PC-3 (cell line): ENCODE results near the gene ACOXL. TPM values are rescaled to one million over a fixed set of nuclear protein-coding genes. Genes with fewer than 3 reads are reported as not detected.

Source experiments
- ATAC-seq: fragments of 200-7000 bp; cut with Tn5 transposase; 2 replicates; pipeline ENCODE4 v1.9.1; 2020; ENCODE audit warnings: mild to moderate bottlenecking, moderate library complexity
- BruUV-seq: library from RNA; stranded (reverse); fragments of 400-500 nt; replicated peaks from 2 replicates; lab custom pipeline; 2021; lab: Mats Ljungman, UMichigan
- CTCF ChIA-PET: fragments of 300-600 bp; sonication (Branson Sonifier 250); formaldehyde crosslinking; loops from one replicate; lab custom pipeline; 2022; ENCODE audit warnings: antibody characterized with exemption; lab: Charles Lee
- POLR2A ChIA-PET: fragments of 300-600 bp; sonication (Branson Sonifier 250); formaldehyde crosslinking; loops from one replicate; lab custom pipeline; 2022; ENCODE audit warnings: antibody characterized with exemption; ENCODE audit not compliant: unreplicated experiment; lab: Charles Lee
- DNase-seq: peaks from one replicate; pipeline ENCODE4 v3.0.0-alpha.2; 2015
- H2AFZ ChIP-seq: fragments of 300-600 bp; sonication (generic); 2 replicates; pipeline ENCODE4 v1.6.0; 2016; ENCODE audit warnings: antibody characterized with exemption, low read length
- H3F3A ChIP-seq: fragments of 300-600 bp; sonication (generic); one replicate; pipeline ENCODE4 v1.6.0; 2017; ENCODE audit warnings: antibody characterized with exemption, low read length, control low read depth, mild to moderate bottlenecking; ENCODE audit not compliant: unreplicated experiment
- H3K27ac ChIP-seq: fragments of 300-600 bp; sonication (generic); 2 replicates; pipeline ENCODE4 v1.5.1; 2016; ENCODE audit warnings: mild to moderate bottlenecking, low read length
- H3K27me3 ChIP-seq: fragments of 300-600 bp; sonication (generic); 2 replicates; pipeline ENCODE4 v1.6.1; 2016; ENCODE audit warnings: low read length, mixed read lengths
- H3K36me3 ChIP-seq: fragments of 300-600 bp; sonication (generic); 2 replicates; pipeline ENCODE4 v1.6.1; 2016; ENCODE audit warnings: low read depth, mixed run types, low read length, mixed read lengths
- H3K4me1 ChIP-seq: fragments of 300-600 bp; sonication (generic); 2 replicates; pipeline ENCODE4 v1.5.1; 2016; ENCODE audit warnings: low read length; ENCODE audit not compliant: insufficient read depth
- H3K4me2 ChIP-seq: fragments of 300-600 bp; sonication (generic); 2 replicates; pipeline ENCODE4 v1.6.0; 2016; ENCODE audit warnings: low read length
- H3K4me3 ChIP-seq: fragments of 300-600 bp; sonication (generic); 2 replicates; pipeline ENCODE4 v1.5.1; 2016; ENCODE audit warnings: mild to moderate bottlenecking, low read length, mixed read lengths
- H3K79me2 ChIP-seq: fragments of 300-600 bp; sonication (generic); 2 replicates; pipeline ENCODE4 v1.6.1; 2017; ENCODE audit warnings: low read length, mixed read lengths
- H3K9ac ChIP-seq: fragments of 300-600 bp; sonication (generic); 2 replicates; pipeline ENCODE4 v1.6.0; 2016; ENCODE audit warnings: mild to moderate bottlenecking, low read length
- H3K9me2 ChIP-seq: fragments of 300-600 bp; sonication (generic); replicated peaks from 2 replicates; pipeline ENCODE4 v1.6.1; 2016; ENCODE audit warnings: mixed run types, low read length, mixed read lengths
- H3K9me3 ChIP-seq: fragments of 300-600 bp; sonication (generic); 2 replicates; pipeline ENCODE4 v1.6.1; 2016; ENCODE audit warnings: low read length, mixed read lengths
- H4K20me1 ChIP-seq: fragments of 300-600 bp; sonication (generic); 2 replicates; pipeline ENCODE4 v1.6.1; 2016; ENCODE audit warnings: low read length, mixed read lengths
- EZH2 ChIP-seq: fragments of 300-600 bp; sonication (generic); IDR thresholded peaks from one replicate; pipeline ENCODE4 v1.6.1; 2017; ENCODE audit warnings: antibody characterized with exemption, mild to moderate bottlenecking, low read length; ENCODE audit not compliant: unreplicated experiment
- EZH2phosphoT487 ChIP-seq: fragments of 300-600 bp; sonication (generic); IDR thresholded peaks from 2 replicates; pipeline ENCODE4 v1.6.1; 2018; ENCODE audit warnings: mild to moderate bottlenecking, antibody characterized with exemption, low read length, borderline replicate concordance
- intact Hi-C: fragments of 100-400 bp; cut with micrococcal nuclease; formaldehyde crosslinking; loops from 2 replicates; pipeline ENCODE4 v1.9.0; 2023
- total RNA-seq: library from RNA; depleted of rRNA; stranded (reverse); fragments of >200 nt; gene quantifications from 2 replicates; pipeline ENCODE4 v1.2.3, GENCODE V29; 2014
- TF ChIP-seq, protein P1 (sequence below): fragments of 300-600 bp; sonication (generic); conservative IDR thresholded peaks from 2 replicates; pipeline ENCODE4 v1.5.1; 2017; ENCODE audit warnings: antibody characterized with exemption, low read depth, mild to moderate bottlenecking, low read length

Gene ACOXL
- total RNA-seq, 1 experiment from 2014 or later, result 16.3 TPM

DNA sequence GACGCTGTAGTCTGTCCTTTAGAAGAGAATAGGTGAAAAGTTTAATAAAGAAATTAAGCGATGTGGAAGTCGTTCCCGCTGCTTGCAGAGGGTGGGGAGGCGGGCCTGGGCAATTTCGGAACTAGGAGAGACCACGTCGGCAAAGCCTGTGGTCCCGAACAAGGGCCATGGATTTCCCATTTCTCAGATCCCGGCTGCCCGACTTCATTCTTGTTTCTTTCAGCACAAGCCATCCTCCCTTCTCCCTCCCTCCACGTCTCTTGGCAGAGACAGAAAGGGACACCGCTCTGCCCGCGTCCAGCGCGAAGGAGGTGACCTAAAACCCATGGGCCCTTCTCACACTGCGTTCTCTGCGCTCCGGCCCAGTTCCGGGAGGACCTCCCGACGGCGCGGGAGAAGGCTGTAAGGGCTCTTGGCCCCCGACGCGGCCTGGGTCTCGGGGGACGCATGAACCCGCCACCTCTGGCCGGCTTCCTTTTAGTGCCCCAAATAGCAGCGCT lies 386.2 kb downstream of the ACOXL start:
- no peak for ATAC-seq
- no peak overlapping the region for H3K27ac ChIP-seq
- CTCF ChIA-PET, result no interaction called here

DNA sequence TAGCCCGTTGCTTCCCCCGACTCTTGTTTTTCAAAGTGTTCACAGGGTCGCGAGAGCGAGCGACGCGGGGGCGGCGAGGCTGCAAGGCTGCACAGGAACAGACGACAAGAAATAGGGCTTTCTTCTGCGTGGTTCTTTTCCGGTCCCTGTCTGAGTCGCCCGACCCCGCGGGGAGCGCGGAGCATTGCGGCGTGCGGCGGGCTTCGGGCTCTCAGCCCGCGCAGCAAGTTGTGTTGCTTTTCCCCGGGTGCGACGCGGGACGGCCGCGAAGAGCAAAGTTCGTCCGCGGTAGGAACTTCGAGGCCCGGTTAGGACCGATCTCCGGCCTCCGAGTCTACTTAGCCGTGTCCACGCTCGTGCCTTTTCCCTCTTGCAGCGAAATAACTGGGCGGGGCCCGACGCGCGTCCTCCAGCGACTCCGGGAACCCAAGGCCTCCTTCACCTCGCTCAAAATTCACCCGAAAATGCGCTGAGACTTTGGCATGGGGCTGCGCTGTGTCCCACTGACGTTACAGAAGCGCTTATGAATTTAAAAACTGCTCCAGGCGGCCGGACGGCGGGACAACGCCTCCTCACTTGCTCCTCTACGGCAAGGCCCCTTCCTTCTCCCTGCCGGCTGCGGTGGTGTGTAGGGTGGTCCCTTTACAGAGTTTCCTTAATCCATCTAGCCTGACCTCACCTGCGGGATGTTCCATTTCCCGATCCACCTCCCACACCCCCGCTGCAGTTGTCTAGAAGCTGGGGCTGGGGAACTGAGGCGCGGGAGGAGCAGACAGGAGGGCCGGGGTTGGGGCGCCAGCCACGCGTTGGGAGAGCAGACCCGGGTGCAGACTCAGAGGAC lies 386.8 kb downstream of the ACOXL start:
- Histone ChIP-seq H2AFZ (no peak overlapping the region), H3K4me2 (no peak overlapping the region), H3K9ac (no peak overlapping the region), H3K4me1 (peaks cover 16% of the 10 kb centered on the region), H3K79me2 (peaks cover 31% of the 10 kb centered on the region), H3K4me3 (no peak overlapping the region), H3K36me3 (peaks cover 4% of the 10 kb centered on the region; the same call in 1 of the 2 replicates), H3K27me3 (no peaks in the 10 kb centered on the region), H3F3A (no peaks in the 10 kb centered on the region), H3K9me3 (no peaks in the 10 kb centered on the region), H4K20me1 (peaks cover 20% of the 10 kb centered on the region), H3K27ac (no peak overlapping the region), H3K9me2 (no peaks in the 10 kb centered on the region)
- TF ChIP-seq EZH2phosphoT487, result no peak
- TF ChIP-seq, protein P1, sequence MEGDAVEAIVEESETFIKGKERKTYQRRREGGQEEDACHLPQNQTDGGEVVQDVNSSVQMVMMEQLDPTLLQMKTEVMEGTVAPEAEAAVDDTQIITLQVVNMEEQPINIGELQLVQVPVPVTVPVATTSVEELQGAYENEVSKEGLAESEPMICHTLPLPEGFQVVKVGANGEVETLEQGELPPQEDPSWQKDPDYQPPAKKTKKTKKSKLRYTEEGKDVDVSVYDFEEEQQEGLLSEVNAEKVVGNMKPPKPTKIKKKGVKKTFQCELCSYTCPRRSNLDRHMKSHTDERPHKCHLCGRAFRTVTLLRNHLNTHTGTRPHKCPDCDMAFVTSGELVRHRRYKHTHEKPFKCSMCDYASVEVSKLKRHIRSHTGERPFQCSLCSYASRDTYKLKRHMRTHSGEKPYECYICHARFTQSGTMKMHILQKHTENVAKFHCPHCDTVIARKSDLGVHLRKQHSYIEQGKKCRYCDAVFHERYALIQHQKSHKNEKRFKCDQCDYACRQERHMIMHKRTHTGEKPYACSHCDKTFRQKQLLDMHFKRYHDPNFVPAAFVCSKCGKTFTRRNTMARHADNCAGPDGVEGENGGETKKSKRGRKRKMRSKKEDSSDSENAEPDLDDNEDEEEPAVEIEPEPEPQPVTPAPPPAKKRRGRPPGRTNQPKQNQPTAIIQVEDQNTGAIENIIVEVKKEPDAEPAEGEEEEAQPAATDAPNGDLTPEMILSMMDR, result no peak
- no peak for TF ChIP-seq EZH2
- no peak for DNase-seq
- POLR2A ChIA-PET, result no interaction called here
- BruUV-seq, result no TSS peak
- no peak for ATAC-seq
- intact Hi-C loops, result no loop called here
- CTCF ChIA-PET, result no interaction called here

More for the DNA sequence above, 386.2 kb downstream of the ACOXL start:
- no peak for DNase-seq
- Histone ChIP-seq H3K27me3 (no peaks in the 10 kb centered on the region), H3K36me3 (no peaks in the 10 kb centered on the region), H3K9me2 (no peaks in the 10 kb centered on the region), H3K4me2 (no peak overlapping the region), H4K20me1 (peaks cover 13% of the 10 kb centered on the region), H3K9ac (no peak overlapping the region), H3K9me3 (no peaks in the 10 kb centered on the region), H3F3A (no peaks in the 10 kb centered on the region), H2AFZ (no peak overlapping the region), H3K79me2 (peaks cover 24% of the 10 kb centered on the region), H3K4me3 (no peak overlapping the region), H3K4me1 (peaks cover 12% of the 10 kb centered on the region)
- POLR2A ChIA-PET, result no interaction called here
- TF ChIP-seq, protein P1, result no peak
- no peak for TF ChIP-seq EZH2
- no peak for TF ChIP-seq EZH2phosphoT487
- intact Hi-C loops, result no loop called here
- BruUV-seq, result no TSS peak
